Measurements from ENCODE around the gene C9orf153.
"Not testable (repeated sequence)": the region's sequence is repeated elsewhere in the genome, so short reads cannot be mapped to it uniquely, and the experiment has no call there.

Gene C9orf153

DNA sequence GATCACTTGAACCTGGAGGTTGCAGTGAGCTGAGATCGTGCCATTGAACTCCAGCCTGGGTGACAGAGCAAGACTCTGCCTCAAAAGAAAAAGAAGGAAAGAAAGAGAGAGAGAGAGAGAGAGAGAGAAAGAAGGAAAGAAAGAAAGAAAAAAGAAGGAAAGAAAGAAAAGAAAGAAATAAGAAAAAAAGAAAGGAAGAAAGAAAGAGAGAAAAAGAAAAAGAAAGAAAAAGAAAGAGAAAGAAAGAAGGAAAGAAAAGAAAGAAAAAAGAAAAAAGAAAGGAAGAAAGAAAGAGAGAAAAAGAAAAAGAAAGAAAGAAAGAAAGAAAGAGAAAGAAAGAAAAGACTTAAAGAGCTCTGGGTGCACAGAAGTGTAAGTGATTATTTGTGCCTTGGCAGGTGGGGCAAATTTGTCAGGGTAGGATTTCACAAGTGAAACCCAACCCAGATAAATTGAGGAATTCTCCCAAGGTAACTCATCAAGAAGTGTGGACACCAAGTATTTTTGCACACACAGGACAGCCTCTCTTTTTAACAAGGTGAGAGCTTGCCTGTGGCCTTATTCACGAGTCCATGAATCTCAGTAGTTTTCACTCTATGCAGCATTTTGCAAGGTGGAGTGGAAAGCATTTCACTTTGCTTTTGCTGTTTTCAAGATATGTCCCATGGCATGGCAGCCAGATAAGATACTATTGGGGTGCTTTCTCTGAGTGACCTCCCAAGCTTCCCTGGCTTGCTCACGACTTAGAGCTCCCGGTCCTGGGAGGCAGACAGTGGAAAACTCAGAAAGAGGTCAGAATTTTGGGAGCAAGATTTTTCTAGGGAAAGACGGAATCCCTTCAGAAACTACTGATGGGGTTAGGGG, 57.8 kb downstream of the C9orf153 start:
- intact Hi-C loops (cut with micrococcal nuclease): loop anchor here (5.0 kb wide), 1 partner anchor 1121 kb away; no protein-coding TSS in a partner anchor
- no peak overlapping the region for H3K27ac Mint-ChIP-seq
- H3K27me3 Mint-ChIP-seq: peaks cover 5% of the 10 kb centered on the region
- no peaks in the 10 kb centered on the region for H3K36me3 Mint-ChIP-seq (ENCODE audit: low read depth)
- no peak overlapping the region for H3K4me3 Mint-ChIP-seq
- H3K4me1 Mint-ChIP-seq (ENCODE audit: low read depth): no peaks in the 10 kb centered on the region
- H3K9me3 Mint-ChIP-seq: no peaks in the 10 kb centered on the region

DNA sequence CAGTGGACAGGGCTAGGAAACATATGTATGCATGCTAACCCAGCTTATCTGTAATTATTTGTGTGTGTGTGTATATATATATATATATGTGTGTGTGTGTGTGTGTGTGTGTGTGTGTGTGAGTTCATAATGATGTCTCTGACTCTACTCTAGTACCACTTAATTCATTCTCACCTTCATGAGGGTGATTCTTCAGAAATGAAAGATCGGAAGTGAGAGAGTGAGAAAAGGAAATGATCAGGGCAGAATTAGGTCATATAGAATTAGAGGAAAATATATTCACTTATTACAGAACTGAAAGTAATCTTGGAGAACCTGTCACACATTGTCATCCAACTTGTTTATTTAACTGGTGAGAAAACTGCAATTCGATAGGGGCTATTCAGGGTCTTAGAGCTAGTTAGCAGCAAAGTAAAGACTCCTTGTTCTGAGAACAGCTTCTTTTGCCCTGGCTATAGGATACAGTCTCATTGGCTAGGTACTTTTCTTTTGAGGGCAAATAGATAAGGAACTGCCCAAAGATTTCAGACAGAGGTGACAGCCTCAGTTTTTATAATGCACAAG, 58.8 kb downstream of the C9orf153 start:
- Mint-ChIP-seq H3K27ac (no peak overlapping the region), H3K9me3 (no peaks in the 10 kb centered on the region), H3K36me3 (ENCODE audit: low read depth) (no peaks in the 10 kb centered on the region), H3K27me3 (peaks cover 5% of the 10 kb centered on the region), H3K4me1 (ENCODE audit: low read depth) (no peaks in the 10 kb centered on the region), H3K4me3 (no peak overlapping the region)
- intact Hi-C loops (cut with micrococcal nuclease): loop anchor here (5.0 kb wide), 1 partner anchor 1122 kb away; no protein-coding TSS in a partner anchor

DNA sequence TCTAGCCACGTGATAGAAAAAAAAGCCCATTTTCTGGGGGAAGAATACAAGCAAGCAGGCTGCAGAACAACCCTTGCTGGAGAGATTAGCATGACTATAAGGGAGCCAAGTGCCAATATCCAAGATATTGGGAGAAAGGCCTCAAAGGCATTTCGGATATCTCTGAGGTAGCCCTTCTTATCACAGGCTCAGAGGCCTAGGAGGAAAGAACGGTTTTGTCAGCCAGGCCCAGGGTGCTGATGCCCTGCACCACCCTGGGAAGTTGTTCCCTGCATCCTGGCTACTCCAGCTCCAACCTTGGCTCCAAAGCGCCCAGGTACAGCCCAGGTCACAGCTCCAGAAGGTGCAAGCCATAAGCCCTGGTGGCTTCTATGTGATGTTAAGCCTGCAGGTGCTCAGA, 66.4 kb downstream of the C9orf153 start:
- H3K36me3 Mint-ChIP-seq (ENCODE audit: low read depth): no peaks in the 10 kb centered on the region
- intact Hi-C loops (cut with micrococcal nuclease): no loop called here
- H3K27me3 Mint-ChIP-seq: no peaks in the 10 kb centered on the region
- peaks cover 18% of the 10 kb centered on the region for H3K9me3 Mint-ChIP-seq
- no peaks in the 10 kb centered on the region for H3K4me1 Mint-ChIP-seq (ENCODE audit: low read depth)
- no peak overlapping the region for H3K4me3 Mint-ChIP-seq
- H3K27ac Mint-ChIP-seq: no peak overlapping the region

DNA sequence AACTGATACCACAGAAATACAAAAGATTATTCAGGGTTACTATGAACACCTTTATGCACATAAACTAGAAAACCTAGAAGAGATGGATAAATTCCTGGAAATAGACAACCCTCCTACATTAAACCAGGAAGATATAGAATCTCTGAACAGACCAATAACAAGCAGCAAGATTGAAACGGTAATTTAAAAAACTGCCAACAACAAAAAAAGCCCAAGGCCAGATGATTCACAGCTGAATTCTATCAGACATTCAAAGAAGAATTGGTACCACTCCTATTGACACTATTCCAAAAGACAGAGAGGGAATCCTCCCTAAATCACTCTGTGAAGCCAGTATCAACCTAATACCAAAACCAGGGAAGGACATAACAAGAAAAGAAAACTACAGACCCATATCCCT, 68.8 kb downstream of the C9orf153 start:
- H3K4me1 Mint-ChIP-seq (ENCODE audit: low read depth); intact Hi-C loops (cut with micrococcal nuclease); H3K4me3 Mint-ChIP-seq; H3K27ac Mint-ChIP-seq; H3K36me3 Mint-ChIP-seq (ENCODE audit: low read depth); H3K27me3 Mint-ChIP-seq: not testable (repeated sequence)
- H3K9me3 Mint-ChIP-seq: peaks cover 27% of the 10 kb centered on the region

DNA sequence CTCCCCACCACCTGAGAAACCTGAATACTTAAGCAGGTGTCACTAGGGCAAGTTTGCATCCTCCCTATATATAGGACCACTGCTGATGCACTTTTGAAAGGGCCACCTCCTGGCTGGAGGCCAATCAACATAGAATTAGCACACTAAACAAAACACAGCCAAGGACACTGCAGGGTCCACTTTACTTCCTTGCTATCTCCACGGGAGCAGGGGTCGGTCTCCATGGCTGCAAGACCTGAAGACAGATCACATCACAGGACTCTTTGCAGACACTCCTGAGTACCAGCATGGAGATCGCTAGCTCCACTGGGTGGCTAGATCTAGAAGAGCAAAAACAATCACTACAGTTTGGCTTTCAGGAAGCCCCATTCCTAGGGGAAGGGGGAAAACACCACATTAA, 72.3 kb downstream of the C9orf153 start:
- Mint-ChIP-seq H3K9me3 (peaks cover 9% of the 10 kb centered on the region), H3K27me3 (no peaks in the 10 kb centered on the region), H3K27ac (no peak overlapping the region), H3K4me1 (ENCODE audit: low read depth) (no peaks in the 10 kb centered on the region), H3K36me3 (ENCODE audit: low read depth) (no peaks in the 10 kb centered on the region), H3K4me3 (no peak overlapping the region)
- intact Hi-C loops (cut with micrococcal nuclease): no loop called here

DNA sequence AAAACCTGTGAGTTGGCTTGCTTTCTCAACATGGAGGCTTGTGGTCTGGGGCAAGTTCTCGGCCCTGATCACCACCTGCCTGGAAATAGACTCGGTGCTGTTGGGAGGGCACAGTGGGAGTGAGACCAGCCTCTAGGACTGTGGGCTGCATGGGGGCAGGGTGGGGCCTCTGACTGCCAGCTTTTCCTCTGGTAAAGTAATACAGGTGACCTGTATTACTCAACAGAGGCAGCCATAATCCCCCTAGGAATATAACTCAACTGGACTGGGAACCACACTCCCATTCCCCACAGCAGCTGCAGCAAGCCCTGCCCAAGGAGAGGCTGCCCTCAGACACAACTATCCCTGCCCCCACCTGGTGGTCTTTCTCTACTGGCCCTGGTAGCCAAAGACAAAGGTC, 72.8 kb downstream of the C9orf153 start:
- intact Hi-C loops (cut with micrococcal nuclease): no loop called here
- H3K4me1 Mint-ChIP-seq (ENCODE audit: low read depth): no peaks in the 10 kb centered on the region
- no peaks in the 10 kb centered on the region for H3K27me3 Mint-ChIP-seq
- no peaks in the 10 kb centered on the region for H3K36me3 Mint-ChIP-seq (ENCODE audit: low read depth)
- H3K4me3 Mint-ChIP-seq: no peak overlapping the region
- H3K27ac Mint-ChIP-seq: no peak overlapping the region
- H3K9me3 Mint-ChIP-seq: peaks cover 9% of the 10 kb centered on the region

DNA sequence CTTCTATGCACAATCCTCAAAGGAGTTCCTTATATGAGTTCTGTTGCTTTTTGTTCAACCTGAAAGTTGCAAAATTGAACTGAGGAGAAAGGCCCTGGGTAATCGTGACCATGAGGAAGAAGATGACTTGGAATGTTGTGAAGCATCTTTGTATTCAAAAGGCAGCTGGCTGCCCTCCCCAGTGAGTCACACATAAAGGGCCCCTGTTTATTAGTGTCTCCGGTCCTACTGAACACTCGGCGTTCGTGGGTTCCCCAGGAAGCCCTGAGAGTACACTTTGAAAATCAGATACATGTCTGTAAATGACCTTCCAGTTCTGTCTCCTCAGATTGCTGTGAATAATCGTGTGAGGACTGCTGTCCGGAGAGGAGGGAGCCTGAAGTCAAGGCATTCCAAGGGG, 73.6 kb downstream of the C9orf153 start:
- Mint-ChIP-seq H3K27me3 (no peaks in the 10 kb centered on the region), H3K4me3 (no peak overlapping the region), H3K27ac (no peak overlapping the region), H3K4me1 (ENCODE audit: low read depth) (no peaks in the 10 kb centered on the region), H3K9me3 (peaks cover 9% of the 10 kb centered on the region), H3K36me3 (ENCODE audit: low read depth) (no peaks in the 10 kb centered on the region)
- intact Hi-C loops (cut with micrococcal nuclease): no loop called here

DNA sequence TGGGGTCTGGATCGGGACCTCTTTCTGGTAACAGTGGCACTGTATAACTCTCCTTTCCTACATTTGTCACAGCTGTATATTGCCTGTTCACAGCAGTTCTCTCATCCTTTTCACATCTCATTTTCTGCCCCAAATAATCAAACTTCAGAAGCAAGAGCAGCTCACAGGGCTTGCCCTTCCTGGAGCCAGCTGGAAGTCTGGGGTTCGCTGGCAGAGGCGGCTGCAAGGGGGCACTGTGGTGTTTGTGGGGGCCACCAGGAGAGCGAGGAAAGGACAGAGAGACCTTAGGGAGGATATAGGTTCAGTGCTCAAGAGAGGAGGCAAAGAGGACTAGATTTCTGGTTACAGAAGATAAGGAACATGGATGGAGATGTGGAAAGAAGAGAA, 75.3 kb downstream of the C9orf153 start:
- no peak overlapping the region for H3K4me3 Mint-ChIP-seq
- peaks cover 9% of the 10 kb centered on the region for H3K9me3 Mint-ChIP-seq
- H3K27me3 Mint-ChIP-seq: no peaks in the 10 kb centered on the region
- no peak overlapping the region for H3K27ac Mint-ChIP-seq
- H3K4me1 Mint-ChIP-seq (ENCODE audit: low read depth): no peaks in the 10 kb centered on the region
- intact Hi-C loops (cut with micrococcal nuclease): no loop called here
- H3K36me3 Mint-ChIP-seq (ENCODE audit: low read depth): no peaks in the 10 kb centered on the region

DNA sequence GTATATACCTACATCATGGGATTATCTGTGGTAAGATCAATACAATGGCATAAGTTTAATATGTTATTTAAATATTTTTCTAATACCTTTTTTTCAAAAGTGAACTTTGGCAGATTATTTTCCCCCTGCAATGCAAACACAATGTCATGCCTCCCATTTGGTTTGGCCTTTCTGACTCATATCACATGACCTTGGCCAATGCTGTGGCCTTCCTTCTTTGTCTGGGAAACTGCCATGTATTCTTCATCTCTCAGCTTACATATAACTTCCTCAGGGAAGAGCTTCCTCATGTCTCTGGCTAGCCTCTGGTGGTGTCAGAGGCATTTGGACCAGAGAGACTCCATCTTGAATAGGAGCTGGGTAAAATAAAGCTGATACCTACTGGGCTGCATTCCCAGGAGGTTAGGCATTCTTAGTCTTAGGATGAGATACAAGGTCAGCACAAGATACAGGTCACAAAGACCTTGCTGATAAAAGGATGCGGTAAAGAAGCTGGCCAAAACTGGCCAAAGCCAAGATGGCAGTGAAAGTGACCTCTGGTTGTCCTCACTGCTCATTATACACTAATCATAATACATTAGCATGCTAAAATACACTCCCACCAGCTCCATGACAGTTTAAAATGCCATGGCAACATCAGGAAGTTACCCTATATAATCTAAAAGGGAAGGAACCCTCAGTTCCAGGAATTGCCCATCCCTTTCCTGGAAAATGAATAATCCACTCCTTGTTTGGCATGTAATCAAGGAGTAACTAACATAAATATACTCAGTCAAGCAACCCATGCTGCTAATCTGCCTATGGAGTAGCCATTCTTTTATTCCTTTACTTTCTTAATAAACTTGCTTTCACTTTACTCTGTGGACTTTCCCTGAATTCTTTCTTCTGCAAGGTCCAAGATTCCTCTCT, 76.0 kb downstream of the C9orf153 start:
- intact Hi-C loops (cut with micrococcal nuclease): no loop called here
- H3K4me1 Mint-ChIP-seq (ENCODE audit: low read depth): no peaks in the 10 kb centered on the region
- H3K27ac Mint-ChIP-seq: no peak overlapping the region
- peaks cover 9% of the 10 kb centered on the region for H3K9me3 Mint-ChIP-seq
- no peak overlapping the region for H3K4me3 Mint-ChIP-seq
- H3K36me3 Mint-ChIP-seq (ENCODE audit: low read depth): no peaks in the 10 kb centered on the region
- no peaks in the 10 kb centered on the region for H3K27me3 Mint-ChIP-seq

DNA sequence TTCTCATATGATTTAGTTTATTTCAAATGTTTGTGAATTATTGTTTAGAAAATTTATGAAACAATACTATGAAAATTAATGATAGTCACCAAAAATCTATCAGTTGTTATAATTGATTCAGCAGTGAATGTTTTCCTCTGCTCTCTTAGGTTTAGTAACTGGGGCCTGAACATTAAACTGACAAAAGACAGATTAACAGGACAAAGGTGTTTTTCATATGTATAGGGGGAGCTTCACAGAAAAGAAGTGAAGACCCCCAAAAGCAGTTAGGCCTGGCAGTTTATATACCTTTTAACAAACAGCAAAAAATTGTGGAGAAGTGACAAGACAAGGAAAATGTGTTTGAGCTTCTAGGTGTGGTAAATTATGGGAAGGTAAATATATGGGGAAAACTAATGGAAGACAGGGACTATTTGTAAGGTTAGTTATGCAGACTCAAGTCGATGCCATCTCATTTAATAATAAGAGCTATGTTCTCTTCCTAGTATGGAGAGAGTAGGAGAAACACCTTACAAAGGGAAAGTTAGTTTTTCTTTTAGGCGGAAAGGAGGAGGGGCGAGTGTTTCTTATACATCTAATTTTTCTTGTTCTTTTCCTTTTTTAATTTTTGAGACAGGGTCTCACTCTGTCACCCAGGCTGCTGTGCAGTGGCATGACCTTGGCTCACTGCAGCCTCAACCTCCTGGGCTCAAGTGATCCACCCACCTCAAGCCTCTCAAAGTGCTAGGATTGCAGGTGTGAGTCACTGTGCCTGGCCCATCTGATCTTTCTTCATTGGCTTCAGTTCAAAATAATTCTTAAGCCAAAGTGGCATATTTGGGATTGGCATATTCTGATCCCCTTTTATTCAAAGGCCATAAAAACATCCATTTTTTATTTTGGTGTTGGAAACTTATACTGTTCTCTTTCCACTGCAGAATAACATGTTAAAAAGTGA, 77.8 kb downstream of the C9orf153 start:
- intact Hi-C loops (cut with micrococcal nuclease): no loop called here
- no peaks in the 10 kb centered on the region for H3K36me3 Mint-ChIP-seq (ENCODE audit: low read depth)
- H3K4me1 Mint-ChIP-seq (ENCODE audit: low read depth): no peaks in the 10 kb centered on the region

DNA sequence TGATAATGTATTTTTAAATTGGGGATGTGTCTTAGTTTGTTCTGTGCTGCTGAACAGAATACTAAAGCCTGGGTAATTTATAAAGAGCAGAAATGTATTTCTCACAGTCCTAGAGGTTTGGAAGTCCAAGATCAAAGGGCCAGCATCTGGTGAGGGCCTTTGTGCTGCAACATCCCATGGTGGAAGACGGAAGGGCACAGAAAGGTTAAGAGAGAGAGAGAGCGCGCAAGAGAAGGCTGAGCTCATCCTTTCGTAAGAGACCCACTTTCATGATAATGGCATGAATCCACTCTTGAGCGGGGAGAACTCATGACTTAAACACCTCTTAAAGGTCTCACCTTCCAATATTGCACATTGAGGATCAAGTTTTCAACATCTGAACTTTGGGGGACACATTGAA, 81.0 kb downstream of the C9orf153 start:
- H3K9me3 Mint-ChIP-seq: no peaks in the 10 kb centered on the region
- no peaks in the 10 kb centered on the region for H3K4me1 Mint-ChIP-seq (ENCODE audit: low read depth)
- no peak overlapping the region for H3K4me3 Mint-ChIP-seq
- no peaks in the 10 kb centered on the region for H3K36me3 Mint-ChIP-seq (ENCODE audit: low read depth)
- intact Hi-C loops (cut with micrococcal nuclease): no loop called here
- H3K27ac Mint-ChIP-seq: no peak overlapping the region
- no peaks in the 10 kb centered on the region for H3K27me3 Mint-ChIP-seq

More for the DNA sequence above, 77.8 kb downstream of the C9orf153 start:
- no peak overlapping the region for H3K4me3 Mint-ChIP-seq
- H3K27me3 Mint-ChIP-seq: no peaks in the 10 kb centered on the region
- H3K27ac Mint-ChIP-seq: no peak overlapping the region
- H3K9me3 Mint-ChIP-seq: peaks cover 9% of the 10 kb centered on the region

DNA sequence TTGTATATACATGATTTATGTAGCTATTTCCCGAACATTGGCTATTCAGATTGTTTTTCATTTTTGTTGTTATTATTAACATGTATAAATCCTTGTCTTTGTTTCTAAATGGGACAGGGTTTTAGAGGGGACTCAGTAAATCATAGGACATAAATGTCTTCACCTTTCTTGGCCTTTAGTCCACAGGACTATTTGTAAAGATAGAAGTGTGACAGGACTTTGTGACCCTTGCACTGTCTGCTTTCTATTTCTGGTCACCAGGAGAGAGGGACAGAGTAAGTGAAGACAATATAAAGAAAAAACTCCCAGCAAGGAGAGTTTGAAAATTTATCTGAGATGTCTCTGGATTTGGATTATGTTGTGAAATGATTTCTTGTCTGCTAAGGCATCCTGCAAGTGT, 81.5 kb downstream of the C9orf153 start:
- Mint-ChIP-seq H3K36me3 (ENCODE audit: low read depth) (no peaks in the 10 kb centered on the region), H3K9me3 (no peaks in the 10 kb centered on the region), H3K27ac (no peak overlapping the region), H3K4me3 (no peak overlapping the region), H3K27me3 (peaks cover 1% of the 10 kb centered on the region), H3K4me1 (ENCODE audit: low read depth) (no peaks in the 10 kb centered on the region)
- intact Hi-C loops (cut with micrococcal nuclease): no loop called here

DNA sequence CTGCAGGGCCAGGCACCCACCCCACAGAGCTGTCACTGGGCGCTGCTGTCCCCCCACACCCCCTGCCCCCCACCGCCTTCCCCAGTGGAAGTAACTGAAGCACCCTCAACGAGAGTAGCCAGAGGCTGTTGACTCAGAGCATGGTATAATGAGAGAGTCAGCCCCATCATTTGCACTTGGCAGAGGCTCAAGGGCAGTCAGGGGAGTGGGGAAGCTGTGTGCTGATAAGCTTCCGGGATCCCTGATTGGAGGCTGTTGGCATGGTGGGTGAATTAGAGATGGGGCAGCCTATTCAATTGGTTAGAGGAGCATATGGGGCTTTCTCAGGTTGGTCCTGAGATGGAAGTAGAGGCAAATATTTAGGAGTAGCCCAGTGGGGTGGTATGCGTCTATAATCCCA, 83.0 kb downstream of the C9orf153 start:
- no peak overlapping the region for H3K27ac Mint-ChIP-seq
- H3K4me1 Mint-ChIP-seq (ENCODE audit: low read depth): no peaks in the 10 kb centered on the region
- H3K9me3 Mint-ChIP-seq: no peaks in the 10 kb centered on the region
- intact Hi-C loops (cut with micrococcal nuclease): no loop called here
- H3K36me3 Mint-ChIP-seq (ENCODE audit: low read depth): no peaks in the 10 kb centered on the region
- H3K4me3 Mint-ChIP-seq: no peak overlapping the region
- H3K27me3 Mint-ChIP-seq: peaks cover 1% of the 10 kb centered on the region
